Right ventricle myocardium superior (tissue), 1 donor: Measurements from ENCODE around the gene PRPF38A. TPM values are rescaled to one million over a fixed set of nuclear protein-coding genes. Genes with fewer than 3 reads are reported as not detected.

Source experiments
- ATAC-seq: fragments of 200-7000 bp; cut with Tn5 transposase; one replicate; pipeline ENCODE4 v1.9.1; 2020; ENCODE audit warnings: mild to moderate bottlenecking; ENCODE audit not compliant: poor library complexity
- DNase-seq: peaks from one replicate; pipeline ENCODE4 v3.0.0-alpha.2; 2020
- intact Hi-C: fragments of 100-400 bp; cut with DNase I; formaldehyde crosslinking; loops from one replicate; pipeline ENCODE4 v1.11.2; 2022
- total RNA-seq: library from RNA; stranded (reverse); fragmentation: NEBNext Ultra II Directional; extraction: Animal tissue kit (Norgen Biotek cat#: 25700); gene quantifications from one replicate; pipeline ENCODE4 v1.2.1, GENCODE V29; 2021
- donor health status: DM: no; HTN: yes; CAD: no; lungs with severe emphysema.

PRPF38A gene
- total RNA-seq, 1 donor from 2014 or later = 18.6 TPM

DNA sequence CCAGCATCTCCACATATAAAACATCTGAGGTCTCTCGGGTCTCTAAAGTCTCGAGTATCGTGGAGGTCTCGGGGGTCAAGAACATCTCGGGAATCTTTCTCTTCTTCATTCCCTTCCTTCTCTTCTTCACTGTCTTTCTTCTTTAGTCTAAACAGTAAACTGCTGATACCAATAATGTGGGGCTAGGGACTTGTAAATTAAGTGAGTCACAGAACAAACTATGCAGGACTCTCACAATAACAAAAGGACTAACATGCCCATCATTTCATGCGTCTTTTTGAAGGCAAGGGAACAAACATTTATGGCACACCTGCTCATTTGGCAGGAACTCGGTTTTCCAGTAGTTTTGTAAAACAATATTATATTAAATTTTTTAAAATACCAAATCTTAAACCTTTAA, 32.4 kb downstream of the PRPF38A start:
- intact Hi-C loops = no loop called here
- ATAC-seq (no peak), DNase-seq (no peak)

DNA sequence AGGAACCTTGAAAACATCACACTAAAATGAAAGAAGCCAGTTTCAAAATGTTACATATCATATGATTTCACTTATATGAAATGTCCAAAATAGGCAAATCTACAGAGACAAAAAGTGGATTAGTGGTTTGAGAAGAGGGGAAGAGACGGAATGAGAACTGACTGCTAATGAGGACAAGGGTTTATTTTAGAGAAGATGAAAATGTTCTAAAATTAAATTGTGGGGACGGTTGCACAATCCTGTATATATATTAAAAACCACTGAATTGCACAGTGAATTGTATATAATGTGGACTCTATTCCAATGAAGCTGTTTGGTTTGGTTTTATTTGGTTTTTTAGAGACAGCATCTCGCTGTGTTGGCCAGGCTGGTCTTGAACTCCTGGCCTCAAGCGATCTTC, 35.6 kb downstream of the PRPF38A start:
- ATAC-seq (no peak), DNase-seq (no peak)
- intact Hi-C loops = no loop called here

DNA sequence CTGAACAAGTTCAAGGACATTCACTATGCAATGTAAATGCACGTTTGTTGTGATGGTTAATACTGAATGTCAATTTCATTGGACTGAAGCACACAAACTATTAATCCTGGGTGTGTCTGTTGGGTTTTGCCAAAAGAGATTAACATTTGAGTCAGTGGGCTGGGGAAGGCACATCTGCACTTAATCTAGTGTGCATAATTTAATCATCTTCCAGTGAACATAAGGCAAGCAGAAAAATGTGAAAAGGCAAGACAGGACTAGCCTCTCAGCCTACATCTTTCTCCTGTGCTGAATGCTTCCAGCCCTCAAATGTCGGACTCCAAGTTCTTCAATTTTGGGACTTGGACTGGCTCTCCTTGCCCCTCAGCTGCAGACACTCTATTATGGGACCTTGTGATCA, 40.1 kb downstream of the PRPF38A start:
- intact Hi-C loops = no loop called here

DNA sequence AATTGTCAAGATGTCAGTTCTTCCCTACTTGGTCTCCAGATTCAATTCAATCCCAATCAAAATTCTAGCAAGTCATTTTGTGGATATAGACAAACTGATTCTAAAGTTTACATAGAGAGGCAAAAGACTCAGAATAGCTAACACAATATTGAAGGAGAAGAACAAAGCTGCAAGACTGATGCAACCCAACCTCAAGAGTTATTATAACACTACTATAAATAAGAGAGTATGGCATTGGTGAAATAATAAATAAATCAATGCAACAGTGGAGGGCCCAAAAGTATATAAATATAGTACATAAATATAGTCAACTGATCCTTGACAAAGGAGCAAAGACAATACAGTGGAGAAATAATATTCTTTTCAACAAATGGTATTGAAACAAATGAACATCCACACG, 49.7 kb downstream of the PRPF38A start:
- intact Hi-C loops = no loop called here
- ATAC-seq (no peak), DNase-seq (no peak)

More for the DNA sequence above, 40.1 kb downstream of the PRPF38A start:
- ATAC-seq (no peak), DNase-seq (no peak)

DNA sequence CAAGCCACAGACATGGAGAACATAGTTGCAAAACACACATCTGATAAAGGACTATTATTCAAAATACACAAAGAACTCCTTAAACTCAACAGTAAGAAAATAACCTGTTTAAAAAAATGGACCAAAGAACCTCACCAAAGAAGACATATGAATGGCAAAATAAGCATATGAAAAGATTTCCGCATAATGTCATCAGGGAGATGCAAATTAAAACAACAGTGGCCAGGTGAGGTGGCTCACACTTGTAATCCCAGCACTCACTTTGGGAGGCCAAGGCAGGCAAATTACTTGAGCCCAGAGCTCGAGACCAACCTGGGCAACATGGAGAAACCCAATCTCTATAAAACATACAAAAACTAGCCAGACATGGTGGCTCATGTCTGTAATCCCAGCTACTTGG, 50.4 kb downstream of the PRPF38A start:
- no peak for ATAC-seq
- intact Hi-C loops = no loop called here

DNA sequence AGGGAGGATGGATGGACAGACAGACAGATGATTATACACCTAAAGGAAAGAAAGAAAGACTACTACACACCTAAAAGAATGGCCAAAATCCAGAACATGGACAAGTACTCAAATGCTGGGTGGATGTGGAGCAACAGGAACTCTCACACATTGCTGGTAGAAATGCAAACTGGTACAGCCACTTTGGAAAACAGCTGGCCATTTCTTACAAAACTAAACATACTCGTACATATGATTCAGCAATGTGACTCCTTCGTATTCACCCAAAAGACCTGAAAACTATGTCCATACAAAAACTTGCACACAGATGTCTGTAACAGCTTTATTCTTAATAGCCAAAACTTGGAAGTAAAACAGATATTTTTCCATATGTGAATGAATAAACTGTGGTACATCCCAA, 51.3 kb downstream of the PRPF38A start:
- ATAC-seq = no peak
- intact Hi-C loops = no loop called here
- no peak for DNase-seq

More for the DNA sequence above, 50.4 kb downstream of the PRPF38A start:
- no peak for DNase-seq

DNA sequence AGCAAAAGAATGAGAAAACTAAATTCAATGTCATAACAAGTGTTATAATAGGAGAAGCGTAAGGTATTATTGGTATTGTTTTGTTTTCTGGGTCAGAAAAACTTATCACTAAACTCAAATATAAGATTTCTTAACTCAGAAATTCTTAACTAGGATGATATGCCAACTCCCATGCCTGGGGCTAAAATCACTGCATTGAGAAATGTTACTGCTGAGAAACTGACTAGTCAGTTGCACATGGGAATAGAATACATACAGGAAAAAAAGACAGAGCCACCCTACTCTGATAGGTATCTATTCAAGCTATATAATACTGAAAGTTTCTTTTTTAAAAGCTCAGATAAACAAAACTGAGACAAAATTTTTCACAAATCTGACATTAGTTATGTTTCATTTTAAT, 56.3 kb downstream of the PRPF38A start:
- intact Hi-C loops = no loop called here
- ATAC-seq = no peak
- DNase-seq = no peak

DNA sequence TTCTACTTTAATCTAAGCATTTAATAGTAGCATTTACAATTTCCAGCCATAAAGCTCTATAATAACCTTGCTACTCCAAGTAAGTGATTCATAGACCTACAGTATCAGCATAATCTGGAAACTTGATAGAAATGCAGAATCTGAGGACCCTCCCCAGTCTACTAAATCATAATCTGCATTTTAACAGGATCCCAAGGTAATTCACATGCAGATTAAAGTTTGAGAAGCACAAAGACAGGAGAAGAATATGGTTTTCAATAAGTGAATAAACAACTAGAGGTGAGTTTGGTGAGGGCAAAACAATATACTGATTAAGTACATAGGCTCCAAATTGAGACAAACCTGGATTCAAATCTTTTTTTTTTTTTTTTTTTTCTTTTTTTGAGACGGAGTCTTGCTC, 57.4 kb downstream of the PRPF38A start:
- DNase-seq (no peak), ATAC-seq (no peak)
- intact Hi-C loops = no loop called here

DNA sequence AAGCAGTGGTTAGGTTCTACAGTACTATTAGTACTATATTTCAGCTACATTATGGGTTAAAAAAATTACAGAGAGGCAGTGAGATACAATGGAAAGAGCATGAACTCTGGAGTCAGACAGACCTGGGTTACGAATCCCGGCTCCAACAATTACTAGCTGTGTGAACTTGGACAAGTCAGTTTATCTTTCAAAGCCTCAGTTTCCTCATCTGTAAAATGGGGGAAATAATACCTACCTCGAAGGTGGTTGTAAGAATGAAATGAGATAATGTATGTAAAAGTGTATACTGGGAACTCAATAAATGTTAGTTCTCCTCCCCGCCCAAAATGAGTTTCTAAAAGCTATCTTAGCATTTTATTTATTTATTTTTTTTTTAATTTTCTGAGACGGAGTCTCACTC, 59.5 kb downstream of the PRPF38A start:
- DNase-seq = no peak
- intact Hi-C loops = no loop called here
- no peak for ATAC-seq

DNA sequence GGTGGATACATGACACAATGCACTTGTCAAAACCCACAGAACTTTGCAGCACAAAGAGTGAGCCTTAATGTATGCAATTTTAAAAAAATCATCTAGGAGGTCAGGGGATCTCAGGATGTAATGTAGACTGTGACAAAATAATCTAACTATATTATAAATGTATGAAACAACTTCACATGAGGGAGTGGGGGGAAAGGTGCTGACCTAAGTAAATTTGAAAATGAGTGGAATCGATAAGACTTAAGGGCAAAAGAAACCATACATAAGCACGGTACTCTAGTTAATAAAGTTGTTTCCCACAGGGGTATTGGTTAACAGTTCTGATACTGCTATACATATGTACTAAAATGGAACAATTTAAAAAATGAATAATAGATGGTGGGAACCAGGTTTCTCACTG, 64.7 kb downstream of the PRPF38A start:
- DNase-seq (no peak), ATAC-seq (no peak)
- intact Hi-C loops = no loop called here

Other genes with a start within 250 kb of the PRPF38A start
- gene CC2D1B, start 38.4 kb upstream of the PRPF38A start, total RNA-seq = 11.7 TPM
- gene ORC1, start 179 bp upstream of the PRPF38A start, total RNA-seq = 0.22 TPM
- gene TUT4, start 148.5 kb downstream of the PRPF38A start, total RNA-seq = 31.8 TPM
- gene GPX7, start 197.8 kb downstream of the PRPF38A start, total RNA-seq = 3.9 TPM
- not detected for gene SHISAL2A, start 228.6 kb downstream of the PRPF38A start, total RNA-seq